WTC11 (cell line): ENCODE data around the gene SUSD4. TPM values are rescaled to one million over a fixed set of nuclear protein-coding genes. Genes with fewer than 3 reads are reported as not detected.

Experiments used
- ATAC-seq: fragments of 200-7000 bp; cut with Tn5 transposase; 2 replicates; pipeline ENCODE4 v1.10.0; 2021; ENCODE audit warnings: mild to moderate bottlenecking, moderate library complexity
- CTCF ChIA-PET: fragments of 300-600 bp; sonication (Branson Sonifier 250); formaldehyde crosslinking; loops from one replicate; lab custom pipeline; 2021; ENCODE audit warnings: antibody characterized with exemption; lab: Charles Lee
- POLR2A ChIA-PET: fragments of 350-600 bp; sonication (Branson Sonifier 250); formaldehyde crosslinking; loops from one replicate; lab custom pipeline; 2021; ENCODE audit warnings: antibody characterized with exemption; lab: Charles Lee
- DNase-seq: peaks from one replicate; pipeline ENCODE4 v3.0.0; 2021; ENCODE audit warnings: low spot score
- H3K27ac Mint-ChIP-seq: 2 replicates; pipeline ENCODE4 v1.8.0; 2021; ENCODE audit warnings: mixed read lengths
- H3K27me3 Mint-ChIP-seq: 2 replicates; pipeline ENCODE4 v1.8.0; 2021; ENCODE audit warnings: low read depth, mild to moderate bottlenecking, moderate library complexity, mixed read lengths
- H3K36me3 Mint-ChIP-seq: 2 replicates; pipeline ENCODE4 v1.8.0; 2021; ENCODE audit warnings: mixed read lengths
- H3K4me1 Mint-ChIP-seq: 2 replicates; pipeline ENCODE4 v1.8.0; 2022; ENCODE audit warnings: mixed read lengths
- H3K4me3 Mint-ChIP-seq: 2 replicates; pipeline ENCODE4 v1.8.0; 2021; ENCODE audit warnings: mild to moderate bottlenecking, moderate library complexity, mixed read lengths
- H3K9me3 Mint-ChIP-seq: 2 replicates; pipeline ENCODE4 v1.8.0; 2021; ENCODE audit warnings: mixed read lengths
- ARID4B ChIP-seq: sonication (generic); formaldehyde crosslinking; IDR thresholded peaks from 2 replicates; pipeline ENCODE4 v1.8.0; 2023; ENCODE audit warnings: missing genetic modification reagents, mild to moderate bottlenecking, borderline replicate concordance
- ELF4 ChIP-seq: sonication (generic); formaldehyde crosslinking; IDR thresholded peaks from 2 replicates; pipeline ENCODE4 v1.8.1; 2022; ENCODE audit warnings: low read depth, mild to moderate bottlenecking, moderate library complexity, missing genetic modification reagents
- ESRRA ChIP-seq: sonication (generic); formaldehyde crosslinking; IDR thresholded peaks from 2 replicates; pipeline ENCODE4 v1.8.1; 2022; ENCODE audit warnings: mild to moderate bottlenecking, missing genetic modification reagents, borderline replicate concordance
- GABPB1 ChIP-seq: sonication (generic); formaldehyde crosslinking; IDR thresholded peaks from 2 replicates; pipeline ENCODE4 v1.8.1; 2023; ENCODE audit warnings: mild to moderate bottlenecking, missing genetic modification reagents
- GRHL2 ChIP-seq: fragments of 250-450 bp; sonication (Bioruptor Pico); IDR thresholded peaks from 2 replicates; pipeline ENCODE4 v1.8.0; 2022; ENCODE audit warnings: mild to moderate bottlenecking, moderate library complexity; ENCODE audit not compliant: insufficient replicate concordance, severe bottlenecking
- HMGA2 ChIP-seq: fragments of 250-450 bp; sonication (Bioruptor Pico); IDR thresholded peaks from 2 replicates; pipeline ENCODE4 v1.4.0; 2021; ENCODE audit warnings: mild to moderate bottlenecking, moderate library complexity
- IRF1 ChIP-seq: sonication (generic); formaldehyde crosslinking; IDR thresholded peaks from 2 replicates; pipeline ENCODE4 v1.8.0; 2023; ENCODE audit warnings: missing genetic modification reagents
- JUN ChIP-seq: sonication (generic); formaldehyde crosslinking; IDR thresholded peaks from 2 replicates; pipeline ENCODE4 v1.8.0; 2023; ENCODE audit warnings: mild to moderate bottlenecking, missing genetic modification reagents
- NFATC4 ChIP-seq: fragments of 250-450 bp; sonication (Bioruptor Pico); IDR thresholded peaks from 2 replicates; pipeline ENCODE4 v1.9.0; 2021; ENCODE audit warnings: mild to moderate bottlenecking
- NFE2L1 ChIP-seq: sonication (generic); formaldehyde crosslinking; IDR thresholded peaks from 2 replicates; pipeline ENCODE4 v1.8.1; 2023; ENCODE audit warnings: missing genetic modification reagents
- OVOL2 ChIP-seq: fragments of 250-450 bp; sonication (Bioruptor Pico); IDR thresholded peaks from 2 replicates; pipeline ENCODE4 v1.9.0; 2021; ENCODE audit warnings: mild to moderate bottlenecking, borderline replicate concordance
- RORB ChIP-seq: fragments of 250-450 bp; sonication (Bioruptor Pico); IDR thresholded peaks from 2 replicates; pipeline ENCODE4 v1.9.0; 2021; ENCODE audit warnings: mild to moderate bottlenecking
- SP1 ChIP-seq: sonication (generic); formaldehyde crosslinking; conservative IDR thresholded peaks from 2 replicates; pipeline ENCODE4 v1.8.1; 2022; ENCODE audit warnings: missing genetic modification reagents
- TEAD1 ChIP-seq: sonication (generic); formaldehyde crosslinking; IDR thresholded peaks from 2 replicates; pipeline ENCODE4 v1.8.0; 2022; ENCODE audit warnings: mild to moderate bottlenecking, missing genetic modification reagents
- TEAD4 ChIP-seq: sonication (generic); formaldehyde crosslinking; IDR thresholded peaks from 2 replicates; pipeline ENCODE4 v1.8.0; 2022; ENCODE audit warnings: mild to moderate bottlenecking, missing genetic modification reagents
- ZNF138 ChIP-seq: sonication (generic); formaldehyde crosslinking; conservative IDR thresholded peaks from 2 replicates; pipeline ENCODE4 v1.8.1; 2022; ENCODE audit warnings: mild to moderate bottlenecking, moderate library complexity, missing genetic modification reagents
- ZNF317 ChIP-seq: sonication (generic); formaldehyde crosslinking; IDR thresholded peaks from 2 replicates; pipeline ENCODE4 v1.8.1; 2023; ENCODE audit warnings: low read depth, mild to moderate bottlenecking, moderate library complexity, missing genetic modification reagents, borderline replicate concordance
- ZNF423 ChIP-seq: fragments of 250-450 bp; sonication (Bioruptor Pico); IDR thresholded peaks from 2 replicates; pipeline ENCODE4 v2.1.2; 2022; ENCODE audit warnings: mild to moderate bottlenecking, moderate library complexity
- total RNA-seq: library from RNA; stranded (reverse); gene quantifications from 3 replicates; pipeline ENCODE4 v1.2.3, GENCODE V29; 2021

Gene SUSD4
- total RNA-seq, 1 experiment from 2014 or later: 1.8 TPM

DNA sequence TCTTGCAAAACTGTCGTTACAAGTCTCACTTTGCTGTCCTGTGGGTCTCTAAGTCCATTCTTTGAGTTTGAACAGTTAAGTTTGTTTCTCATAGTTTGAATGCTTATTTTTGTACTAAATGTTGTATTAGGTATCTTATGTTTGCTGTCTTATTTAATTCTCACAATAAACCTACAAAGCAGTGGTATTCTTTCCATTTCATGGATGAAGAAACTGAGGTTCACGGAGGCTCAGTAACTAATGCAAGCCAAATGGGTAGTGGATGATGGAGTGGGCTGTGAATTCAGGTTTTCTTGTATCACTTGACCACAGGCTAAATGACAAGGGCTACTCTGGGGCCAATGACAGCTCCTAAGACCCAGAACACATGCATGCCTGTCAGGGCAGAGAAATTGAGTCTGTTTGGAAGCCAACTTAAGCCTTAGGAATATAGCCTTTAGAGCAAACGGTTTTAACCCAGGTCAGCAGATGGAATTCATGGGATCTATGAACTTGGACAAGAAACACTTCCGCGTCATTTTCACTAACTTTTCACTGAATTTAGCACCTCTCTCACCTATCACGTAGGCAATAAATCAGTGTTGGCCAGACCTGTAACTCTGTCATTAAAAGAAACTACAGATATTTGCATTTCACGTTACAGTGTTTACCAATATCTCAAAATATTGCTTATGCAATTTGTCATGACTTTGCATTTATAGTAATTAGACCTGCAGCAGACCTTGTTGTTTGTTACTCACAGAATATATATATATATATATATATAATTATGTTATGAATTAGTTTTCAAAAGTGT lies 153.8 kb downstream of the SUSD4 start:
- TF ChIP-seq NFE2L1: no peak
- no peak for TF ChIP-seq OVOL2 (CRISPR knock-in tag)
- no peak for TF ChIP-seq ZNF423 (CRISPR knock-in tag)
- TF ChIP-seq SP1 (CRISPR knock-in tag): no peak
- no peak for TF ChIP-seq GABPB1 (CRISPR knock-in tag)
- no peak overlapping the region for H3K4me3 Mint-ChIP-seq
- H3K4me1 Mint-ChIP-seq: peaks cover 7% of the 10 kb centered on the region
- H3K9me3 Mint-ChIP-seq: no peaks in the 10 kb centered on the region
- H3K27me3 Mint-ChIP-seq: no peaks in the 10 kb centered on the region
- POLR2A ChIA-PET: no interaction called here
- H3K27ac Mint-ChIP-seq: no peak overlapping the region
- ATAC-seq (no peak), DNase-seq (no peak)
- no peaks in the 10 kb centered on the region for H3K36me3 Mint-ChIP-seq
- CTCF ChIA-PET: no interaction called here

DNA sequence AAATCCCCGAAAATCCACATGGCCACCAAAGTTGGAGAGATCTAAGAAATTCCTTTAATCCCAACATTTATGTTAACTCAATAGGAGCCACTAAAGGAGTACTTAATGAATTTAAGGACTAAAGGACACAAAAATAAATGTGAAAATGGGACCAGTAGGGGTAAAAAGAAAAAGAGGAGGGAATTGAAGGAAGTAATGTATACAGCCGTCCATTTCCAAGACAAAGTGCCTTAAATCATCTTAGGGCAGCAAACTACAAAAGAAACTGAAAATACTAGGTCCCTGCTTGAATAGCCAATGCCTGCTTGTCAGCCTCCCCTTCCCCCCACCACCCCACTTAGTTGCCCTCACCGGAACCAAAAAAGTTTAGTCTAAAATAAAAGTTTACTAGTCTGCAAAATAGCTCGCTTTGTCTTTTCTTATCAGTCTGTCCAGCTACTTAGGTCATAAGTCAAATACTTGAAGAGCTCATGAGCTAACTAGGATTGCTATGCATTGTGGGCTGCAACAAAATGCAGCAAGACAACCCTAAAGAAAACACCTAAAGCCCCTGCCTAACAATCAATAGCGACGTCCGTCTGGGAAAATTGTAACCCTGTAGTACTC lies 154.6 kb downstream of the SUSD4 start:
- ChIA-PET CTCF (no interaction called here), POLR2A (no interaction called here)
- Mint-ChIP-seq H3K4me1 (peaks cover 7% of the 10 kb centered on the region), H3K27me3 (no peaks in the 10 kb centered on the region), H3K9me3 (no peaks in the 10 kb centered on the region), H3K36me3 (no peaks in the 10 kb centered on the region), H3K4me3 (no peak overlapping the region), H3K27ac (no peak overlapping the region)
- DNase-seq (no peak), ATAC-seq (no peak)
- TF ChIP-seq HMGA2 (CRISPR knock-in tag) (no peak), TEAD4 (CRISPR knock-in tag) (no peak), ZNF138 (CRISPR knock-in tag) (no peak), JUN (CRISPR knock-in tag) (no peak), ESRRA (CRISPR knock-in tag) (no peak), NFATC4 (no peak), TEAD1 (CRISPR knock-in tag) (no peak), IRF1 (no peak), ELF4 (CRISPR knock-in tag) (no peak), ARID4B (no peak), RORB (no peak), ZNF317 (CRISPR knock-in tag) (no peak), GRHL2 (CRISPR knock-in tag) (no peak)
